WI38 (cell line): ENCODE data around the gene HELLS.
"Not testable (repeated sequence)": the region's sequence is repeated elsewhere in the genome, so short reads cannot be mapped to it uniquely, and the experiment has no call there.

Source experiments
- H3K4me3 ChIP-seq: 2 replicates; pipeline ENCODE4 v1.5.1; 2011; ENCODE audit warnings: low read depth, mild to moderate bottlenecking, control low read depth, low read length
- CTCF ChIP-seq: IDR thresholded peaks from 2 replicates; pipeline ENCODE4 v1.5.1; 2012; ENCODE audit warnings: low read depth, mild to moderate bottlenecking, control low read depth, low read length

The HELLS gene

GRCh38 chr10:94545391-94546048 is at the start of gene HELLS:
HELLS (plus strand) TSS chr10:94545788; CDS start chr10:94545922, 134 bp downstream.
- TF ChIP-seq CTCF: no peak
- peak within 1 kb of the TSS; percentile 93 for H3K4me3 ChIP-seq

GRCh38 chr10:94496010-94496409 is 49.6 kb upstream of the HELLS start:
- TF ChIP-seq CTCF: no peak
- H3K4me3 ChIP-seq: no peak overlapping the region

GRCh38 chr10:94496646-94497045 is 48.9 kb upstream of the HELLS start:
- no peak for TF ChIP-seq CTCF
- H3K4me3 ChIP-seq: no peak overlapping the region

- TF ChIP-seq CTCF: 0 out of 2 replicates have a peak, but pooled peaks have one; percentile 21
- no peak overlapping the region for H3K4me3 ChIP-seq
These were observed 45.5 kb upstream of the HELLS start for GRCh38 chr10:94500063-94500462.

GRCh38 chr10:94521276-94522250 is 24.0 kb upstream of the HELLS start:
- no peak for TF ChIP-seq CTCF
- no peak overlapping the region for H3K4me3 ChIP-seq

- no peak for TF ChIP-seq CTCF
- H3K4me3 ChIP-seq: no peak overlapping the region
These were observed 21.4 kb upstream of the HELLS start for GRCh38 chr10:94524146-94524545.

- TF ChIP-seq CTCF: no peak
These were observed 20.9 kb upstream of the HELLS start for GRCh38 chr10:94524711-94525110.

GRCh38 chr10:94531550-94531949 is 14.0 kb upstream of the HELLS start:
- not testable (repeated sequence) for H3K4me3 ChIP-seq

More at GRCh38 chr10:94524711-94525110, 20.9 kb upstream of the HELLS start:
- H3K4me3 ChIP-seq: no peak overlapping the region
